22Rv1 (cell line): ENCODE measurements around the gene ZNF385C.

Source experiments
- H3K27ac ChIP-seq: fragments of 450-650 bp; 2 replicates; pipeline ENCODE4 v1.5.1; 2017
- ZFX ChIP-seq: fragments of 450-650 bp; IDR thresholded peaks from 2 replicates; pipeline ENCODE4 v1.6.1; 2017; ENCODE audit warnings: antibody characterized with exemption, borderline replicate concordance
- TF ChIP-seq, protein P1 (sequence below): fragments of 450-650 bp; IDR thresholded peaks from 2 replicates; pipeline ENCODE4 v1.5.1; 2017; ENCODE audit warnings: mild to moderate bottlenecking

ZNF385C gene

DNA sequence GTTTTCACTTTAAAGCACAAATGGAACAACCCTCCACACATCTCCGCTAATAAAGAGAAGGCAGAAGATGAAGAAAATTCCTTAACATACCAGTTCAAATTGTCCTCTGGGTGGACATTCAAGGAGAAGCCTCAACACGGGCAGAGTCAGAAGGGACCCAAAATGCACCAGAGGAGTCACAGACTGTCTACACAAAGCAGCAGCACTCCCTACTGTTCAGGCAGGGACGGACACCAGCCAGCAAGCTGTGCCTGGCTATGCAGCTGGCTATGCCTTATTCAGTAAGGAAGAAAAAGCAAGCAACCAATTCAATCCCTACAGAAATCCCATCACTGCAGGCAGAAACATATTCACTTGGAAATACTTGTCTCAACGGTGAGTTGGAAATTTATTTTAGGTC, 89.1 kb downstream of the ZNF385C start:
- TF ChIP-seq ZFX = no peak
- TF ChIP-seq, protein P1, sequence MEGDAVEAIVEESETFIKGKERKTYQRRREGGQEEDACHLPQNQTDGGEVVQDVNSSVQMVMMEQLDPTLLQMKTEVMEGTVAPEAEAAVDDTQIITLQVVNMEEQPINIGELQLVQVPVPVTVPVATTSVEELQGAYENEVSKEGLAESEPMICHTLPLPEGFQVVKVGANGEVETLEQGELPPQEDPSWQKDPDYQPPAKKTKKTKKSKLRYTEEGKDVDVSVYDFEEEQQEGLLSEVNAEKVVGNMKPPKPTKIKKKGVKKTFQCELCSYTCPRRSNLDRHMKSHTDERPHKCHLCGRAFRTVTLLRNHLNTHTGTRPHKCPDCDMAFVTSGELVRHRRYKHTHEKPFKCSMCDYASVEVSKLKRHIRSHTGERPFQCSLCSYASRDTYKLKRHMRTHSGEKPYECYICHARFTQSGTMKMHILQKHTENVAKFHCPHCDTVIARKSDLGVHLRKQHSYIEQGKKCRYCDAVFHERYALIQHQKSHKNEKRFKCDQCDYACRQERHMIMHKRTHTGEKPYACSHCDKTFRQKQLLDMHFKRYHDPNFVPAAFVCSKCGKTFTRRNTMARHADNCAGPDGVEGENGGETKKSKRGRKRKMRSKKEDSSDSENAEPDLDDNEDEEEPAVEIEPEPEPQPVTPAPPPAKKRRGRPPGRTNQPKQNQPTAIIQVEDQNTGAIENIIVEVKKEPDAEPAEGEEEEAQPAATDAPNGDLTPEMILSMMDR = 0 out of 2 replicates have a peak, but pooled peaks have one; percentile 12
- no peak overlapping the region for H3K27ac ChIP-seq

DNA sequence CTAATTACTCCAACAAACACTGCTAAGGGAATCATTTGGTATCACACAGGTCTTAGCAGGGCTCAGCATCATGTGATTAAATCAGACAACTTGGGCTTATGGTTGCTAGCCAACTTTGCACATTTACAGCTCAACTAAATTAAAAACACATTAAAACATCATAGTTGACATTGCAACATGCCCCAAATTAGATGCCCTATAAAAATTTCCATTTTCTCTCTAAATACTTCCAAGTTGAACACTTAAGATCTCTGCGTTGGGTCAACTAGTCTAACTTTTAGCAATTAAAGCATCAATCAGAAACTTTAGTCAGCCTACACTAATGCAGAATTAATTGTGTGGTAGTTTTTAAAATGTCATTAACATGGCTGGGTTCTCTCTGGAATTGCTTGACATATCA, 93.1 kb downstream of the ZNF385C start:
- no peak overlapping the region for H3K27ac ChIP-seq
- no peak for TF ChIP-seq ZFX
- TF ChIP-seq, protein P1 = no peak

DNA sequence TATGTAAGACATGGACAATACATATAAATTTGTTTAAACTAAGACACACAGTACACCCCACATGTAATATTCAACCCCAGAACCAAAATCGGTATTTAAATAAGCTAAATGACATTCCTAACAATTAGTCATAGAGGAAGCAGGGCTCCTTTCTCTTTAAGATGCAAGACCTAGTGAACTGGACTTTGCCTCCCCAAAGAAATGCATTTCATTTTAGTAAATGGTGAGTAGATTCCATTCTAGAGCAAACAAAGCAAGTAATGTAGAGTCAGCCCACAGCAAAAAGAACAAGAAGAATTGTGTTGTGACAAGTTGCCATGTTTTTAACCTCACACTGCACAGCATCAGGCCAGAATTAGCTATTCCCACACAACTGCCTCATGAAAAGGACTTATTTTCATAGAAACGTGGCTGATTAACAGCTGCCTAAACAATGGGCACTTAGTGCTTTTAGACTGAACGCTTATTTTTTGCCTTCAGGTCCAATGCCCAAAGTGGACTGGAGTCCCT, 95.4 kb downstream of the ZNF385C start:
- TF ChIP-seq, protein P1 = no peak
- TF ChIP-seq ZFX = no peak
- H3K27ac ChIP-seq = no peak overlapping the region

- no peak overlapping the region for H3K27ac ChIP-seq
- TF ChIP-seq, protein P1 = no peak
- TF ChIP-seq ZFX = no peak
Measured at GRCh38 chr17:42002175-42002791, 96.0 kb downstream of the ZNF385C start.

GRCh38 chr17:42001729-42002128, 96.5 kb downstream of the ZNF385C start:
- no peak for TF ChIP-seq ZFX
- TF ChIP-seq, protein P1 = no peak
- H3K27ac ChIP-seq = no peak overlapping the region

DNA sequence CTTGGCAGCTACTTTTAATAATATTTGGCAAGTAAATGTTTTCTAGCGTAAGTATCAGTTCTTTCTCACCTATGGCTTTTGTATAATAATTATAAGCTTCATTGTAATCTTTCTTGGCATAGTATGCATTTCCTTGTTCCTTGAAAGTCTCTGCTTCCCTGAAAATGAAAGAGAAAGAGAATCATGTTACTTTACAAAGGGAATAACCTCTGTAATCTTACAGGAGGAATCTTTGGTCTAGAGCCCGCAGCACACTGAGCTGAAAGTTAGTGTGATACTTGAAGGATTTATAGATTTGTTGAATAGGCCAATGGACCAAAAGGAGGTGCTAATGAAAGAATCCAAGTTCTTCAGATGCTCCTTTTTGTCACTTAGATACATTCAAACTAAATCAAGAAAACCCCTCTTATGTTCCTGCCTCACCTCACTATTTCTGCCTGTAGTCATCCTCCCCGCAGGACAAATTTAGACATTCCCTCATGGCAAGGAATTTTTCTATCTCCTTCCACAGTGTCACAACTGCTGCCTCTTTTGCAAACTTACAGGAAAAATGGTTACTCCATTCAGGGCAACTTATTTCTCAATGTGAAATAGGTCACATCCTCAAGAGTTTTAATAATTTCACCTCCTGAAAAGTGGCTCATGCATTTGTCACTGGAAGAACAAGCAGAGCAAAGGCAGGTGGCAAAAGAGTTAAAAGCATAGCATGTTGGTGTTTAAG, 97.7 kb downstream of the ZNF385C start:
- TF ChIP-seq, protein P1 = no peak
- no peak for TF ChIP-seq ZFX
- H3K27ac ChIP-seq = no peak overlapping the region

DNA sequence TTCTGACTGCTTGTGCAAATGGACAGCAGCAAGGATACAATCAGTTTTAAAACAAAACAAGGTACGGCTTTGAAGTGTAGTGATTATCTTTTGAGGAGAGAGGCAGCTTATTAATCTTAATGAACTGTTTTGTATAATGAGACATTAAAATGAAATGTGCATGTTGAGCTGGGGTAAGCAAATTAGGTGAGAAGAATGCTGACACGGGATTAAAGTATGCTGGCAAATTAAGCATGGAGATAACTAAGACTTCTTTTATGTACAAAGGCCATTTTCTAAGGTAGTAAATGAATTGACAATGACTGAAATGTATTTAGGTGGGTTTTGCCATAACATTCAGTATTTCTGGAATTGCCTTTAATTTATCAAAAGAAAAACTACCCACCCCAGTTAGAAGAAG, 99.8 kb downstream of the ZNF385C start:
- no peak for TF ChIP-seq ZFX
- TF ChIP-seq, protein P1 = no peak

More for the DNA sequence above, 99.8 kb downstream of the ZNF385C start:
- H3K27ac ChIP-seq = no peak overlapping the region
